ENCODE measurements around the gene CEACAM7. TPM values are rescaled to one million over a fixed set of nuclear protein-coding genes. Genes with fewer than 3 reads are reported as not detected.

Gene CEACAM7
- total RNA-seq, 1 experiment from 2014 or later = 0.15 TPM

DNA sequence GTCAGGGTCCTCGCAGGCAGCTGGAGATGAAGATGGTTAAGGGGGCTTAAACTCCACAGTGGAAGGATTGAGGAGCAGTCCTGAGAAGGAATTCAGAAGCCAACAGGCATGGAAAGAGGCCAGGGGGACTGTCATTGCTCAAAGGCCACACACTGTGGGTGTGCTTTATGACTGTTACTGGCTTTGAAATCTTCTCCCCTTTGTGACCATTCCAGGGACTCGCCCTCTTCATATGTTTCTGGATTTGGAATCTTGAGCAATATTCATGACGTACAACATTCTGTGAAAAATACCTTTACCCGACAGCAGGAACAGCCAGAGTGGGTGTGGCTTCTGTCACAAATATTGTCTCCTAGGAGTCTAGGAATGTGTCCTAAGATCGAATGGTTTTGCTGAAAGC lies 16.6 kb downstream of the CEACAM7 start:
- no peaks in the 10 kb centered on the region for H3K4me1 Mint-ChIP-seq
- ChIA-PET CTCF (interaction anchor here (1.4 kb wide), 2 partner anchors 30 to 35 kb away, joined by 4 read pairs; no protein-coding TSS in a partner anchor), POLR2A (no interaction called here)
- no peak for DNase-seq (ENCODE audit: low spot score)
- H3K9me3 Mint-ChIP-seq = peaks cover 27% of the 10 kb centered on the region
- no peak overlapping the region for H3K27ac Mint-ChIP-seq
- ATAC-seq = no peak
- no peaks in the 10 kb centered on the region for H3K36me3 Mint-ChIP-seq
- no peak overlapping the region for H3K4me3 Mint-ChIP-seq
- TF ChIP-seq, protein P1, sequence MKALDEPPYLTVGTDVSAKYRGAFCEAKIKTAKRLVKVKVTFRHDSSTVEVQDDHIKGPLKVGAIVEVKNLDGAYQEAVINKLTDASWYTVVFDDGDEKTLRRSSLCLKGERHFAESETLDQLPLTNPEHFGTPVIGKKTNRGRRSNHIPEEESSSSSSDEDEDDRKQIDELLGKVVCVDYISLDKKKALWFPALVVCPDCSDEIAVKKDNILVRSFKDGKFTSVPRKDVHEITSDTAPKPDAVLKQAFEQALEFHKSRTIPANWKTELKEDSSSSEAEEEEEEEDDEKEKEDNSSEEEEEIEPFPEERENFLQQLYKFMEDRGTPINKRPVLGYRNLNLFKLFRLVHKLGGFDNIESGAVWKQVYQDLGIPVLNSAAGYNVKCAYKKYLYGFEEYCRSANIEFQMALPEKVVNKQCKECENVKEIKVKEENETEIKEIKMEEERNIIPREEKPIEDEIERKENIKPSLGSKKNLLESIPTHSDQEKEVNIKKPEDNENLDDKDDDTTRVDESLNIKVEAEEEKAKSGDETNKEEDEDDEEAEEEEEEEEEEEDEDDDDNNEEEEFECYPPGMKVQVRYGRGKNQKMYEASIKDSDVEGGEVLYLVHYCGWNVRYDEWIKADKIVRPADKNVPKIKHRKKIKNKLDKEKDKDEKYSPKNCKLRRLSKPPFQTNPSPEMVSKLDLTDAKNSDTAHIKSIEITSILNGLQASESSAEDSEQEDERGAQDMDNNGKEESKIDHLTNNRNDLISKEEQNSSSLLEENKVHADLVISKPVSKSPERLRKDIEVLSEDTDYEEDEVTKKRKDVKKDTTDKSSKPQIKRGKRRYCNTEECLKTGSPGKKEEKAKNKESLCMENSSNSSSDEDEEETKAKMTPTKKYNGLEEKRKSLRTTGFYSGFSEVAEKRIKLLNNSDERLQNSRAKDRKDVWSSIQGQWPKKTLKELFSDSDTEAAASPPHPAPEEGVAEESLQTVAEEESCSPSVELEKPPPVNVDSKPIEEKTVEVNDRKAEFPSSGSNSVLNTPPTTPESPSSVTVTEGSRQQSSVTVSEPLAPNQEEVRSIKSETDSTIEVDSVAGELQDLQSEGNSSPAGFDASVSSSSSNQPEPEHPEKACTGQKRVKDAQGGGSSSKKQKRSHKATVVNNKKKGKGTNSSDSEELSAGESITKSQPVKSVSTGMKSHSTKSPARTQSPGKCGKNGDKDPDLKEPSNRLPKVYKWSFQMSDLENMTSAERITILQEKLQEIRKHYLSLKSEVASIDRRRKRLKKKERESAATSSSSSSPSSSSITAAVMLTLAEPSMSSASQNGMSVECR (CRISPR knock-in tag; IDR thresholded peaks at IDR 0.05; ENCODE audit: borderline replicate concordance) = no peak
- no peak for TF ChIP-seq ZNF121 (CRISPR knock-in tag; IDR thresholded peaks at IDR 0.05)
- TF ChIP-seq, protein P2, sequence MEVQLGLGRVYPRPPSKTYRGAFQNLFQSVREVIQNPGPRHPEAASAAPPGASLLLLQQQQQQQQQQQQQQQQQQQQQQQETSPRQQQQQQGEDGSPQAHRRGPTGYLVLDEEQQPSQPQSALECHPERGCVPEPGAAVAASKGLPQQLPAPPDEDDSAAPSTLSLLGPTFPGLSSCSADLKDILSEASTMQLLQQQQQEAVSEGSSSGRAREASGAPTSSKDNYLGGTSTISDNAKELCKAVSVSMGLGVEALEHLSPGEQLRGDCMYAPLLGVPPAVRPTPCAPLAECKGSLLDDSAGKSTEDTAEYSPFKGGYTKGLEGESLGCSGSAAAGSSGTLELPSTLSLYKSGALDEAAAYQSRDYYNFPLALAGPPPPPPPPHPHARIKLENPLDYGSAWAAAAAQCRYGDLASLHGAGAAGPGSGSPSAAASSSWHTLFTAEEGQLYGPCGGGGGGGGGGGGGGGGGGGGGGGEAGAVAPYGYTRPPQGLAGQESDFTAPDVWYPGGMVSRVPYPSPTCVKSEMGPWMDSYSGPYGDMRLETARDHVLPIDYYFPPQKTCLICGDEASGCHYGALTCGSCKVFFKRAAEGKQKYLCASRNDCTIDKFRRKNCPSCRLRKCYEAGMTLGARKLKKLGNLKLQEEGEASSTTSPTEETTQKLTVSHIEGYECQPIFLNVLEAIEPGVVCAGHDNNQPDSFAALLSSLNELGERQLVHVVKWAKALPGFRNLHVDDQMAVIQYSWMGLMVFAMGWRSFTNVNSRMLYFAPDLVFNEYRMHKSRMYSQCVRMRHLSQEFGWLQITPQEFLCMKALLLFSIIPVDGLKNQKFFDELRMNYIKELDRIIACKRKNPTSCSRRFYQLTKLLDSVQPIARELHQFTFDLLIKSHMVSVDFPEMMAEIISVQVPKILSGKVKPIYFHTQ (CRISPR knock-in tag; IDR thresholded peaks at IDR 0.05) = no peak
- no peak for TF ChIP-seq RELA (CRISPR knock-in tag; IDR thresholded peaks at IDR 0.05; ENCODE audit: borderline replicate concordance)
- TF ChIP-seq AFF4 (CRISPR knock-in tag; IDR thresholded peaks at IDR 0.05; ENCODE audit: borderline replicate concordance) = no peak
- no peak for TF ChIP-seq FOXP1 (CRISPR knock-in tag; IDR thresholded peaks at IDR 0.05; ENCODE audit: borderline replicate concordance)
- no peak for TF ChIP-seq TCF7 (CRISPR knock-in tag; IDR thresholded peaks at IDR 0.05; ENCODE audit: low read depth)
- no peak for TF ChIP-seq ZNF263 (CRISPR knock-in tag; IDR thresholded peaks at IDR 0.05; ENCODE audit: low read depth)
- no peak for TF ChIP-seq JUN (CRISPR knock-in tag; IDR thresholded peaks at IDR 0.05)
- TF ChIP-seq ATF2 (CRISPR knock-in tag; IDR thresholded peaks at IDR 0.05; ENCODE audit: borderline replicate concordance, low read depth) = no peak
- TF ChIP-seq FOXJ3 (CRISPR knock-in tag; IDR thresholded peaks at IDR 0.05; ENCODE audit: borderline replicate concordance) = no peak
- H3K27me3 Mint-ChIP-seq (ENCODE audit: low read depth) = peaks cover 64% of the 10 kb centered on the region

DNA sequence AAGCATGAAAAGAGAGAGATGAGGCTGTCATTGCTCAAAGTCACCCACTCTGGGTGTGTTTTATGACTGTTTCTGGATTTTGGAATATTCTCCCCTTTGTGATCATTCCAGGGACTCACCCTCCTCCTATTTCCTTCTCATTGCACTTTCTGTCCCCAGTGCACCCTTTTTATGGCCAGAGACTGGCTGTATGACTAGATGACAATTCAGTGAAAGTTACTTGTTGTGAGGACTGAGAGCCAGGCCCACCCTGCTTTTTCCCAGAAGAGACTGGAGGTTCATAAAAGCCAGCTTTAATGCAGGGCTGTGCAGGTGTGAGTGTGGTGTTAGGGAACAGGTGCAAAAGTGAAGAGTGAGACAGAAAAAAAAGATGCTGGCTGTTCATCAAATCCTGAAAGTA lies 17.3 kb downstream of the CEACAM7 start:
- DNase-seq (ENCODE audit: low spot score) = no peak
- CTCF ChIA-PET = interaction anchor here (1.1 to 1.4 kb wide), 3 partner anchors 24 to 36 kb away, joined by 3 to 4 read pairs (median 4); no protein-coding TSS in a partner anchor
- Mint-ChIP-seq H3K4me3 (no peak overlapping the region), H3K4me1 (no peaks in the 10 kb centered on the region), H3K27me3 (ENCODE audit: low read depth) (peaks cover 66% of the 10 kb centered on the region), H3K9me3 (peaks cover 34% of the 10 kb centered on the region), H3K36me3 (peaks cover 4% of the 10 kb centered on the region), H3K27ac (no peak overlapping the region)
- POLR2A ChIA-PET = no interaction called here
- ATAC-seq = no peak
- TF ChIP-seq CDX4 (CRISPR knock-in tag; IDR thresholded peaks at IDR 0.05; ENCODE audit: borderline replicate concordance) (no peak), GTF2I (CRISPR knock-in tag; conservative IDR thresholded peaks at IDR 0.05) (no peak), RORB (CRISPR knock-in tag; IDR thresholded peaks at IDR 0.05) (no peak), ZNF671 (CRISPR knock-in tag; IDR thresholded peaks at IDR 0.05) (no peak), NFYB (CRISPR knock-in tag; conservative IDR thresholded peaks at IDR 0.05; ENCODE audit: low read depth) (no peak), TEAD1 (CRISPR knock-in tag; IDR thresholded peaks at IDR 0.05) (no peak)
- TF ChIP-seq, protein P3, sequence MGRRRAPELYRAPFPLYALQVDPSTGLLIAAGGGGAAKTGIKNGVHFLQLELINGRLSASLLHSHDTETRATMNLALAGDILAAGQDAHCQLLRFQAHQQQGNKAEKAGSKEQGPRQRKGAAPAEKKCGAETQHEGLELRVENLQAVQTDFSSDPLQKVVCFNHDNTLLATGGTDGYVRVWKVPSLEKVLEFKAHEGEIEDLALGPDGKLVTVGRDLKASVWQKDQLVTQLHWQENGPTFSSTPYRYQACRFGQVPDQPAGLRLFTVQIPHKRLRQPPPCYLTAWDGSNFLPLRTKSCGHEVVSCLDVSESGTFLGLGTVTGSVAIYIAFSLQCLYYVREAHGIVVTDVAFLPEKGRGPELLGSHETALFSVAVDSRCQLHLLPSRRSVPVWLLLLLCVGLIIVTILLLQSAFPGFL (CRISPR knock-in tag; IDR thresholded peaks at IDR 0.05; ENCODE audit: borderline replicate concordance) = no peak
